ENCODE data around the gene DENND4B.

DNA sequence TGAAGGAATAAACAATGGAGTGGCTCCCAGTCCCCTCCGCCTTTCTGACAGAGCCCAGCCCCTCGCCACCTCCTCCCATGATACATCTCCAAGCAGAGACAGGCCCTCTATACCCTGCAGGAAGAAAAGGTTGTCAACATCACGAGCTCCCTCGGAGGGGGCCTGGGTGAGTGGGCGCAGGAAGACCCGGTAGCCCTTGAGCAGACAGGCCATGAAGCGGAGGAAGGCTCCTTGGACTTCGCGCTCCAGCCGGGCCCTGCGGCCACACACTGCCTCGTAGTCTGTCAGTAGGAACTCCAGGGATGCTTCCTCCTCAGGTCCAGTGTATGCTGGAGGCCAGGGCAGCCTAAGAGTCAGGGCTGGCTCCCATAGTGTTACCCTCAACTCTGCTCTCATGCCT, 7.0 kb downstream of the DENND4B start:
- TF ChIP-seq POLR2A (IDR thresholded peaks at IDR 0.05): no peak
- TF ChIP-seq, protein P1, sequence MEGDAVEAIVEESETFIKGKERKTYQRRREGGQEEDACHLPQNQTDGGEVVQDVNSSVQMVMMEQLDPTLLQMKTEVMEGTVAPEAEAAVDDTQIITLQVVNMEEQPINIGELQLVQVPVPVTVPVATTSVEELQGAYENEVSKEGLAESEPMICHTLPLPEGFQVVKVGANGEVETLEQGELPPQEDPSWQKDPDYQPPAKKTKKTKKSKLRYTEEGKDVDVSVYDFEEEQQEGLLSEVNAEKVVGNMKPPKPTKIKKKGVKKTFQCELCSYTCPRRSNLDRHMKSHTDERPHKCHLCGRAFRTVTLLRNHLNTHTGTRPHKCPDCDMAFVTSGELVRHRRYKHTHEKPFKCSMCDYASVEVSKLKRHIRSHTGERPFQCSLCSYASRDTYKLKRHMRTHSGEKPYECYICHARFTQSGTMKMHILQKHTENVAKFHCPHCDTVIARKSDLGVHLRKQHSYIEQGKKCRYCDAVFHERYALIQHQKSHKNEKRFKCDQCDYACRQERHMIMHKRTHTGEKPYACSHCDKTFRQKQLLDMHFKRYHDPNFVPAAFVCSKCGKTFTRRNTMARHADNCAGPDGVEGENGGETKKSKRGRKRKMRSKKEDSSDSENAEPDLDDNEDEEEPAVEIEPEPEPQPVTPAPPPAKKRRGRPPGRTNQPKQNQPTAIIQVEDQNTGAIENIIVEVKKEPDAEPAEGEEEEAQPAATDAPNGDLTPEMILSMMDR (IDR thresholded peaks at IDR 0.05): no peak

Data from thyroid gland (tissue), 4 donors.